Tibial nerve (tissue), 4 donors: ENCODE results near the gene TACR2. TPM values are rescaled to one million over a fixed set of nuclear protein-coding genes. Genes with fewer than 3 reads are reported as not detected.

Experiments
- DNase-seq, 2 donors: peaks; one replicate each; pipeline ENCODE4 v3.0.0-alpha.2; 2019; ENCODE audit warnings: low spot score in 2 of 2
- H3K27ac ChIP-seq, 4 donors: fragments of 200-600 bp; sonication (generic) in 3 of 4; one replicate each; pipeline ENCODE4 v1.5.1; 2017 to 2019; ENCODE audit warnings: mild to moderate bottlenecking in 1 of 4
- H3K27me3 ChIP-seq, 2 donors: fragments of 200-600 bp; sonication (generic) in 1 of 2; one replicate each; pipeline versions ENCODE4 v1.5.1 to v1.6.0; 2017 to 2019
- H3K36me3 ChIP-seq, 3 donors: fragments of 200-600 bp; sonication (generic); one replicate each; pipeline ENCODE4 v1.5.1; 2018 to 2019
- H3K4me1 ChIP-seq, 4 donors: fragments of 200-600 bp; sonication (generic) in 3 of 4; one replicate each; pipeline ENCODE4 v1.5.1; 2017 to 2019
- H3K4me3 ChIP-seq, 4 donors: fragments of 200-600 bp; sonication (generic) in 3 of 4; one replicate each; pipeline ENCODE4 v1.5.1; 2017 to 2019; ENCODE audit warnings: mild to moderate bottlenecking in 1 of 4, moderate library complexity in 1 of 4
- H3K9me3 ChIP-seq, 4 donors: fragments of 200-600 bp; sonication (generic) in 3 of 4; one replicate each; pipeline ENCODE4 v1.5.1; 2017 to 2019
- EP300 ChIP-seq, 2 donors: sonication (generic); formaldehyde crosslinking; IDR thresholded peaks; one replicate each; pipeline ENCODE4 v1.6.1; 2017; ENCODE audit warnings: antibody characterized with exemption in 2 of 2, mild to moderate bottlenecking in 1 of 2
- POLR2A ChIP-seq, 2 donors: fragments of 450-650 bp; IDR thresholded peaks; one replicate each; pipeline ENCODE4 v1.6.1; 2017; ENCODE audit warnings: antibody characterized with exemption in 2 of 2, mild to moderate bottlenecking in 2 of 2, moderate library complexity in 2 of 2
- WGBS, 2 donors: methylation state at CpG; one replicate each; pipeline ENCODE4 v1.1.5; 2018; 5-methylcytosine and 5-hydroxymethylcytosine counted together
- total RNA-seq, 4 donors: library from RNA; depleted of rRNA; stranded (reverse); fragments of >200 nt; gene quantifications; one replicate each; pipeline ENCODE4 v1.1.0, GENCODE V29; 2016
- TF ChIP-seq, protein P1 (sequence below), 5 experiments: fragments of 200-600 bp in 3 of 5; fragments of 450-650 bp in 2 of 5; sonication (generic) in 3 of 5; IDR thresholded peaks; one replicate each; pipeline ENCODE4 v1.5.1; 2016 to 2019; ENCODE audit warnings: antibody characterized with exemption in 5 of 5, mild to moderate bottlenecking in 3 of 5, moderate library complexity in 2 of 5

TACR2 gene
- total RNA-seq, 4 donors from 2014 or later = 0.59 to 4.6 (median 1.2) TPM

DNA sequence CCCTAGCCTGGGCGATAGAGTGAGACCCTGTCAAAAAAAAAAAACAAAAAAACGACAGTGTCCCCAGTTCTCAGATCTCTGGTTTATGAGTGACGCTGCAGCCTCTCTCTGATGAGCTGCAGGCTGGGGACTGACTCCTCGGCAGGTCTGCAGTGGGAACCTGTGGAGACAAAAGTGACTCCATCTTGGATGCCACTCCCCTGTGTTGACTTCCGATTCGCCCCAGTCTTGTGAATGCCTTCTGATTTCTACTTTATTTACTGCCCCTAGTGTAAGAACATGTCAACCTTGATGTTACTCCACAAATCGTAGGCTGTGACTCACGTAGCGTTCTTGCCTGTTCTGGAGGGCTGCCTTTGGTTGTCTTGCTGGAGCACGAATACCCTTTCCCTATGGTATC, 6.2 kb downstream of the TACR2 start:
- Histone ChIP-seq H3K27ac (peak overlapping the region in 2 of 4 donors; percentile 25 to 40), H3K36me3 (no peaks in the 10 kb centered on the region), H3K9me3 (no peaks in the 10 kb centered on the region), H3K27me3 (no peaks in the 10 kb centered on the region), H3K4me3 (no peak overlapping the region), H3K4me1 (peaks cover 0 to 44% (median 23%) of the 10 kb centered on the region in 4 donors)
- DNase-seq = no peak
- TF ChIP-seq EP300 (IDR thresholded peaks at IDR 0.05) (no peak), POLR2A (IDR thresholded peaks at IDR 0.05) (no peak)
- TF ChIP-seq, protein P1, sequence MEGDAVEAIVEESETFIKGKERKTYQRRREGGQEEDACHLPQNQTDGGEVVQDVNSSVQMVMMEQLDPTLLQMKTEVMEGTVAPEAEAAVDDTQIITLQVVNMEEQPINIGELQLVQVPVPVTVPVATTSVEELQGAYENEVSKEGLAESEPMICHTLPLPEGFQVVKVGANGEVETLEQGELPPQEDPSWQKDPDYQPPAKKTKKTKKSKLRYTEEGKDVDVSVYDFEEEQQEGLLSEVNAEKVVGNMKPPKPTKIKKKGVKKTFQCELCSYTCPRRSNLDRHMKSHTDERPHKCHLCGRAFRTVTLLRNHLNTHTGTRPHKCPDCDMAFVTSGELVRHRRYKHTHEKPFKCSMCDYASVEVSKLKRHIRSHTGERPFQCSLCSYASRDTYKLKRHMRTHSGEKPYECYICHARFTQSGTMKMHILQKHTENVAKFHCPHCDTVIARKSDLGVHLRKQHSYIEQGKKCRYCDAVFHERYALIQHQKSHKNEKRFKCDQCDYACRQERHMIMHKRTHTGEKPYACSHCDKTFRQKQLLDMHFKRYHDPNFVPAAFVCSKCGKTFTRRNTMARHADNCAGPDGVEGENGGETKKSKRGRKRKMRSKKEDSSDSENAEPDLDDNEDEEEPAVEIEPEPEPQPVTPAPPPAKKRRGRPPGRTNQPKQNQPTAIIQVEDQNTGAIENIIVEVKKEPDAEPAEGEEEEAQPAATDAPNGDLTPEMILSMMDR (IDR thresholded peaks at IDR 0.05) = no peak
- 78 to 84% methylated on average over 9 to 10 of the region's 10 CpGs for WGBS, 2 donors

DNA sequence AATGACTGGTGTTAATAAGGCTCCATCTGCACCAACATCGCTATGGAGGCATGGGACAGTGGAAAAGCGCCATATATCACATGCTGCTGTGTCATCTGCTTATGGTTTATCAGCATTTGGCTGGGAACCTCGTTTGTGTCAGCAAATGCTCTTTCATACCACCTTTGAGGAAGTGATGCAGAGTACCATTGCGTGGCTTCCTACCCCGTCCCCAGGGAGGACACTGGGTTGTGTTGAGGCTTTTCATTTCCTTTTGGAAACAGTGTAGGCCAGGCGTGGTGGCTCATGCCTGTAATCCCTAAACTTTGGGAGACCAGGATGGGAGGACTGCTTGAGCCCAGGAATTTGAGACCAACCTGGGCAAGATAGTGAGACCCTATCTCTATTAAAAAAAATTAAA, 6.8 kb downstream of the TACR2 start:
- Histone ChIP-seq H3K36me3 (no peaks in the 10 kb centered on the region), H3K9me3 (no peaks in the 10 kb centered on the region), H3K27me3 (no peaks in the 10 kb centered on the region), H3K27ac (peak overlapping the region in 3 of 4 donors; percentile 25 to 95 (median 40)), H3K4me3 (no peak overlapping the region), H3K4me1 (peaks cover 0 to 46% (median 25%) of the 10 kb centered on the region in 4 donors)
- TF ChIP-seq, protein P1 (IDR thresholded peaks at IDR 0.05) = no peak
- no peak for TF ChIP-seq POLR2A (IDR thresholded peaks at IDR 0.05)
- TF ChIP-seq EP300 (IDR thresholded peaks at IDR 0.05) = peak in 1 of 2 donors; percentile 52
- 60 to 65% methylated on average over 6 of the region's 6 CpGs for WGBS, 2 donors
- peak; percentile 33 to 60 for DNase-seq

DNA sequence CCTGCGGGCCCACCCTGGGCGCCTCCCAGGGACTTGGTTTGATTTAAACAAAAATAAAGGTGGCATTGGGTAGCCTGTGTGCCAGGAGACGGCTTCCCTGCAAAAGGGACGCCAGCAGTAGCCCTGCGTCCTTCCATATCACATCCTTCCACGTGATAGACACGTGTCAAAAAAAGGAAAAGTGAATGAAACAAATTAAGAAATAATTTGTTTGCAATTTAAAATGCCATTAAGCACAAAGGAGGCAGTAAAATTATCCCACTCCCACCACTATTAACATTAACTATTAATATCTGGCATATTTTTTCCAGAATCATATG, 7.6 kb downstream of the TACR2 start:
- DNase-seq = no peak
- H3K4me1 ChIP-seq = peaks cover 0 to 46% (median 25%) of the 10 kb centered on the region in 4 donors

DNA sequence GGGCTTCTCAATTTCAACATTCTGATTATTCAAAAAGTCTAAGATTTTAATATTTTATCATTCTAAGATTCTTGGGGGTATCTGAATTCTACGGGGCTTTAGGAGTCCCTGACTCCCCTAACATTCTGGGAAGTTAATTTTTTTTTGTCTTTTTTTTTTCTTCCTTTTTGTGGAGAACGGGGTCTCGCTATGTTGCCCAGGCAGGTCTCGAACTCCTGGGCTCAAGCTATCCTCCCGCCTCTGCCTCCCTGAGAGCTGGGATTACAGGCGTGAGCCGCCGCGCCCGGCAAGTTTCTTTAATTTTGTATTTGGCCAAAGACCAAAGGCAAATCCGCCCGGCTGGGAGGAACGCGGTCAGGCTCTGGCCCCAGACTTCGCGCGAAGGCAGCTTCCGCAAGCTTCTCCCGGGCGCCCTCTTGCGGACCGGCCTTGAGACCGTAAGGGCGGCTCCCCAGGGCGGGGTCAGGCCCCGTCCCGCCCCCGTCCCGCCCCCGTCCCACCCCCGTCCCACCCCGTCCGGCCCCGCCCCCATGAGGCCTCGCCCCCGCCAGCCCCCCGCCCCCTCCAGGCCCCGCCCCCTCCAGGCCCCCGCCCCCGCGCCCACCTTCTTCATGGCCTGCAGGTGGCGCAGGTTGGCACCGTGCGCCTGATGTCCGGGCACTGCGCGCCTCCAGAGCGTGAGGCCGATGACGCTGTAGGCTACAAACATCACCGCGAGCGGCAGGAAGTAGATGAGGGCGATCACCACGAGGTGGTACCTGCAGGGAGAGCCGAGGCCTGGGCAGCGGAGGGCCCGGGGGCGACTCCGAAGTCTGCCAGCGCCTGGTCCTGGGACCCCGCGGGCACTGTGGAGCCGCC, 8.2 kb downstream of the TACR2 start:
- Histone ChIP-seq H3K36me3 (no peaks in the 10 kb centered on the region), H3K27ac (peak overlapping the region; percentile 86 to 95 (median 92)), H3K27me3 (no peaks in the 10 kb centered on the region), H3K4me1 (peaks cover 0 to 46% (median 25%) of the 10 kb centered on the region in 4 donors), H3K4me3 (peak overlapping the region; percentile 44 to 56 (median 48)), H3K9me3 (no peaks in the 10 kb centered on the region)
- WGBS, 2 donors = 5% methylated on average over 23 to 31 of the region's 64 CpGs
- peak in 1 of 2 donors; percentile 65 for TF ChIP-seq EP300 (IDR thresholded peaks at IDR 0.05)
- peak; percentile 7 to 37 for TF ChIP-seq POLR2A (IDR thresholded peaks at IDR 0.05)
- TF ChIP-seq, protein P1 (IDR thresholded peaks at IDR 0.05) = peak; percentile 57 to 98 (median 73)
- peak; percentile 86 to 87 for DNase-seq

More for the DNA sequence above, 7.6 kb downstream of the TACR2 start:
- Histone ChIP-seq H3K27ac (peak overlapping the region; percentile 86 to 95 (median 92)), H3K4me3 (peak overlapping the region; percentile 44 to 56 (median 48)), H3K9me3 (no peaks in the 10 kb centered on the region), H3K36me3 (no peaks in the 10 kb centered on the region), H3K27me3 (no peaks in the 10 kb centered on the region)
- TF ChIP-seq, protein P1 (IDR thresholded peaks at IDR 0.05) = peak in 1 of 5 experiments; percentile 6
- TF ChIP-seq EP300 (IDR thresholded peaks at IDR 0.05) (peak in 1 of 2 donors; percentile 44), POLR2A (IDR thresholded peaks at IDR 0.05) (no peak)
- WGBS, 2 donors = 7 to 21% methylated on average over 6 to 7 of the region's 7 CpGs
